Activated CD4-positive, alpha-beta T cell treated with anti-CD3 and anti-CD28 coated beads for 24 hours (primary cell): Measurements from ENCODE around the gene ECI2.

Source experiments
- DNase-seq, 2 donors: peaks; one replicate each; pipeline ENCODE4 v3.0.0-alpha.2; 2020; ENCODE audit warnings: low read depth in 2 of 2

The ECI2 gene, protein sequence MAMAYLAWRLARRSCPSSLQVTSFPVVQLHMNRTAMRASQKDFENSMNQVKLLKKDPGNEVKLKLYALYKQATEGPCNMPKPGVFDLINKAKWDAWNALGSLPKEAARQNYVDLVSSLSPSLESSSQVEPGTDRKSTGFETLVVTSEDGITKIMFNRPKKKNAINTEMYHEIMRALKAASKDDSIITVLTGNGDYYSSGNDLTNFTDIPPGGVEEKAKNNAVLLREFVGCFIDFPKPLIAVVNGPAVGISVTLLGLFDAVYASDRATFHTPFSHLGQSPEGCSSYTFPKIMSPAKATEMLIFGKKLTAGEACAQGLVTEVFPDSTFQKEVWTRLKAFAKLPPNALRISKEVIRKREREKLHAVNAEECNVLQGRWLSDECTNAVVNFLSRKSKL

DNA sequence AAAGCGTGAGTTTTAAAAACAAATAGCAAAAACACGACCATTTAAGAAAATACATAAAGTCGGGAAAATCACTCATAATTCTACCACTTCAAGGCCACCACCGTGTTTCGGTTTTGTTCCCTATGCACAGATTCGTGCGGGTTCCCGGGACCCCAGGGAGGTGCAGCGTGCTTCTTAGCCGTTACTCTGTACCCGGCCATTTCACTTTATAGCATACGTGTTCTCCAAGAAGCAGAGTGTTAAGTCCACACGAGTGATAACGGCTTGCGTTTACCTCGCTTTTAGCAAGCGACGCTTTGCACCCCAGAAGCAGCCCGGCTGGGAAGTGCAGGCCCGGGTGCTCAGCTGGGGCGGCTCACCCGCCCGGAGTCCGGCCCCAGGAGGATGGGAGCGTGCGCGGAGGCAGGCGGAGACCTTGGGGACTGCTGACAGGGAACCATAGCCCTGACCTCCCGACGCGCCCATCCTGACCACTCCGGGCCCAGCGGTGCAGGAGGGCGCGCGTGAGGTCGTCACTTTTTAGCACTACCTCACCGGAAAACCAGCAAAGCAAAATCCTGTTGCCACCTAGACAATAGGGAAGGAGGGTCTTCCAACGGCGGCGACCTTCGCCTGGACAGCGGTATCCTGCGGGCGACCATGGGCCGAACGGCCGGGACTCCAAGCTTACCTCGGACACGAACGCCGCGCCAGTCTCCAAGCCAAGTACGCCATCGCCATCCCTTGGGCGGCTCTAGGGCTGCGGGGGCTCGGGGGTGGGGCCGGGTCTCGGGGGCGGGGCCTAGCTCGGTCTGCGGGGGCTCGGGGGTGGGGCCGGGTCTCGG, at the start of gene ECI2:
Gene ECI2, minus strand, starts transcription at position 735 of the 824 bp plus-strand sequence. Its CDS starts 15 bp downstream, at position 720.
- peak; percentile 21 to 27 for DNase-seq

DNA sequence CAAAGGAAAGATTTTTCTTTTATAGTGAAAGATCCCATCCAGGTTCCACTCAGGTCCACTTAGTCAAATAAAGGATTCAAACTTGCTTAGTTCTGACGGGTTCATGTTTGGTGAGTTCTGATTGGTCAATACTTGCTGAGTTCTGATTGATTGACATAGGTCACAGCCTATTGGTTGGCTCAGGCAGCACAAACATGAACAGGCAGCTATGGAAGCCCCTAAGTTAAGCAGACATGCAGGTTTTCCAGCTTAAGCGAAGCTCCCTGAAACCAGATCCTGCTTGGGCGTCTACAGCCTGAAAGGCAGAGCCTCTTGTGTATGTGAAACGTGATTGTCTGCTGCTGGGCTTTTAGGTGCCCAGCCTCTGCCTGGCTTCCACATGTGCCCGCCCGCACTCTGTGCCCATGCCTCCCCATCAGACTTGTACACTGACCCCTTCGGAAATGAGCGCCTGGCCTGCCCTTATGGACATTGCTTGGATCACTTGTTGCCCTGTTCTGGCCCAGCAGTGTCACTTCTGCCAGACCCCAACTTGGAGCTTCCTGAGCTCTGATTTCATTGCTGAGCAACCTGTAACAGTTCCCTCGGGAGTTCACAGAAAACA, 45.4 kb upstream of the ECI2 start:
- no peak for DNase-seq

DNA sequence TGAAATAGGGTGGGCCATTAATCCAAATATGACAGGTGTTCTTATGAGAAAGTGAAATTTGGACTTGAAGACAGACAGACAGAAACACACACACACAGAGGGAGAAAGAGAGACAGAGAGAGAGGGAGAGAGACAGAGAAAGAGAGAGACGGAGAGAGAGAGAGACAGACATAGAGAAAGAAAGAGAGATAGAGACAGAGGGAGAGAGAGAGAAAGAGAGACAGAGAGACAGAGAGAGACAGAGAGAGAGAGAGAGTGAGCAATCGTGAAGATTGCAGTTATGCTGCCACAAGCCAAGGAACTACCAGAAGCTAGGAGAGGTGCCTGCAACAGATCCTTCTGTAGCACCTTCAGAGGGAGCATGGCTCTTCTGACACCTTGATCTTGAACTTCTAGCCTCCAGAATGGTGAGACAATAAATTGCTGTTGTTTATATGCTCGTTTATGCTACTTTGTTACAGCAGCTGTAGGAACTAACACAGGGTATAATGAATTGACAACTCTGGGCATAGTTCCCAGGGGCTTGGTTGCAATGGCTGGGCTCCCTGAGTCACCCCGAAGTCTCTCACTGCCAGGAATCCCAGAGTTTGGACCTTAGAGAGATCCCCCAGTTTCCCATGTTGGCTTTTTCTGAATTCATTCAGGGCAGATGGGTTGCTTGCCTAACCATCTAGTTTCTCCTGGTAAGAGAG, 44.7 kb upstream of the ECI2 start:
- DNase-seq: no peak

DNA sequence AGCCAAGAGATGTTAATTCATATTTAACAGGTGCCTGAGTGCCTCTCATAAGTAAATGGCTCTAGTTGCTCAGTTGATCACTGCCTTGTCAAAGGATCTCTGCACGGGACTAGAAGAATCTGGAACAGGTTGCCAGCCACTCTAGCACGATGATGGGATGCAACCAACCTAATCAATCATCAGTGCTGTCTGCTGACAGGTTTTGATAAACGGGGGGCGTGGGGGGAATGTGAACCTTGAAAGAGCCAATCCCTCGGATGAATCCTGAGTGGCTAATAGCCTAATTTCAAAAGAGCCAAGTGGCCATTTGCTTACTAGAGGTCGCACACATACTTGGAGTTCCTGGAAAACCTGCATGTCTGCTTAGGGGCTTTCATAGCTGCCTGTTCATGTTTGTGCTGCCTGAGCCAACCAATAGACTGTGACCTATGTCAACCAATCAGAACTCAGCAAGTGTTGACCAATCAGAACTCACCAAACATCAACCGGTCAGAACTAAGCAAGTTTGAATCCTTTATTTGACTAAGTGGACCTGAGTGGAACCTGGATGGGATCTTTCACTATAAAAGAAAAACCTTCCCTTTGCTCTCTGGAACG, 43.5 kb upstream of the ECI2 start:
- no peak for DNase-seq

DNA sequence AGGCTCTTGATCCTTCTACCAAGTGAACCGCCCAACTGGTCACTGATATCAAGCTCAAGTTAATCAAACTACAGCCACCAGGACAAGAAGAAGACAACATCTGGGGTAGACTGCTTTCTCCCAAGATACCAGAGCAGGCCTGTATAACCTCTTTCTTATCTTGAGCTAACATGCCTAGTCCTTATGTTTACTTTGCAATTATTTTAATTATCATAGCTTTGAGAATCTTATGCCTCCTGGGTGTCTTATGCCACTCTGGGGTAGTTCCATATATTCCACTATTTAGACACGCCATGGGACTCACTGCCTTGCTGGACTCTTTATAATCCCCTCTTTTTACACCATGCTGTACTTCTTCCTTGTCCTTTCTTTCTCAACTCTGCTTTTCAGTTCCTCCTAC, 41.5 kb upstream of the ECI2 start:
- DNase-seq: no peak

DNA sequence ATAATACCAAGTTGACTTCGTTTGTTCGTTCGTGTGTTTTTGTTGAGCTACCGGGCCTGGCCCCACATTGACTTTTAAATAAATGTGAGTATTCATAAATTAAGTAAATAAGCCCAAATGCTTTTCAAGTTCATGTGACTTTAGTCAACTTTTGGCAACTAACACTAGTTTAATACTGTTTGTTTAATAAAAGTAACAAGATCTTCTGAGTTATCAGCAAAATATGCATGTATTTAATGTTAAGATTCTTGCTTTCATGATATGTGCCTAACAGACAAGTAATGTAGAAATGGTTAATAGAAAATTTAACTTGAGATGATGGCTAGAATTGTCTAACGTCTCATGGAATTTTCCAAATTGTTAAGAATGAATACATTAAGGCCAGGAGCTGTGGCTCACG, 38.7 kb upstream of the ECI2 start:
- DNase-seq: no peak

DNA sequence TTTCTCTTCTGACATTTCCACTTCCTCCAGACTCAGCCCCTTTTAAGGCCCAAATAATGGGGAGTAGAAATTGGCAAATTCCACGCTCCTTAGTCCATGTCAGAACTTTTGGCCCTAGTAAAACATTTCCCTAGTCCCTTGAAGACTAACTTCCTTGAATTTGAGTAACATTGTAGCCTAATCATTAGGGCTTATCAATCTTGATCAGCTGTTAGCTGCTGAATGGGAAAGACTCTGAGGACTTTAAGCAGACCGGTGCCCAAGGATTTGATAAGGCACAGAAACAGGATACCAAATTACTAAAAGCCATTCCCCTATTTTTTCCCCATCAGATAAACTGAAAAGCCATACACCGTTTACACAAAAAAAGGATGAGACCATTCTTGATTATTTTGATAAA, 37.0 kb upstream of the ECI2 start:
- no peak for DNase-seq

DNA sequence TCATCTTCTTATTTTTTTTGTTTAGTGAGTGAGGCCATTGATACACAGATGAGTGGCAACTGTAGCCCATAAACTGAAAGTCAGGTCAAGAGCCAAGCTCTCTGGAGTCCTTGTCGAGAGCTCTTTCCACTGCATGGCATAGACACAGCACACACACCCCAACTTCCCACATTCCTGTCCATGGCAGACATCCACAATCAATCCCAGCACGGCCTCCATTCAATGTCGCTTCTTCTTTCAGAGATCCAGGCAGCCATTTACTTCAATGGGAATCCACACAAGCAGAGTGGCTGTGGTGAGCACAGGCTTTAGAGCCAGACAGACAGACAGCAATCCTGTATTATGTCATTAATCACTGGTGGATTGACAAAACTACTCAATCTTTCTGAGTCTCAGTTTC, 34.9 kb upstream of the ECI2 start:
- no peak for DNase-seq

DNA sequence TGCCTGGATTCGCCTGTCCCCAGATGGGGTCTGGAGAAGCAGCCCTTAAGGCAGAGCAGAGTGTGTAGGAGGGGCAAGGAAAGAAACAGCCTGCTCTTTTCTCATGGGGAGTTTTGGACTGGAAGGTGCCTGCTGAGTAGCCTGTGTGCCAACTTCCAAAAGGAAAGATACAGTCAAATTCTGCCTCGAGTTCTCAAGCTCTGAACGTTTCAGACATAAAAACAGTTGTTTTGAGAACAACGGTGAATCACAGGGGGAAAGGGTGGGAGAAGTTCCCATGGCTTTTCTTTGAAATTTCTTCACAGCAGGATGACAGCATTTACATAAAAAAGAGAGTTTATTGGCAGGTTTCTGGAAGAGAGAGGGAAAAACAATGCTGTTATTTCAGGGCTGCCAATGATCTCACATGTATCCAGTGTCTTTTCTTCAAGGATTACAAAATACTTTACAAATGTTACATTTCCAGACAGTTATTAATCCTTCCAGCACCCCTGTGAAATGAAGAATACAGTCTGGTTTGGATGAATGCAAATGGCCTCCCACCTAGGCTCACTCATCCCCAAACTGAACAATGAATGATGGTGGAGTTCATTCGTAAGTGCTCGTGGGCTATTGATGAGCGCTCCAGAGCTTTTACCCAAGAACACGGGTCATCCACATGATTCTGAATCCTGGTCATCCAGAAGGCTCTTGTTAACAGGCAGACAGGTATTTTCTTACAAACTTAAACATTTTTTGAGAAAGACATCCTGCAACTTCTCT, 33.8 kb upstream of the ECI2 start:
- no peak for DNase-seq

DNA sequence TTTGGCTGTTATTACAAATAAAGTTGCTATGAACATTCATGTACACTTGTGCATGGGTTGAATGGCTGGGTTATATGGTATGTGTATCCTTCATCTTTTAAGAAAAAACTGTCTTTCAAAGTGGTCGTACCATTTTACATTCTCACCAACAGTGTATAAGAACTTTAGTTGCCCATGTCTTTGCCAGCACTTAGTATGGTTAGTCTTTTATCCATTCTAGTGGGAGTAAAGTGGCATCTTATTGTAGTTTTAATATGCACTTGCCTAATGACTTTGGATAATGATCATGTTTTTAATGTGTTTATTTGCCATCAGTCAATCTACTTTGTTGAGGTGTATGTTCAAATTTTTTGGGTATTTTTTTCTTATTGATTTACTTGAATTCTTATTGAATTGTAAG, 32.5 kb upstream of the ECI2 start:
- no peak for DNase-seq

DNA sequence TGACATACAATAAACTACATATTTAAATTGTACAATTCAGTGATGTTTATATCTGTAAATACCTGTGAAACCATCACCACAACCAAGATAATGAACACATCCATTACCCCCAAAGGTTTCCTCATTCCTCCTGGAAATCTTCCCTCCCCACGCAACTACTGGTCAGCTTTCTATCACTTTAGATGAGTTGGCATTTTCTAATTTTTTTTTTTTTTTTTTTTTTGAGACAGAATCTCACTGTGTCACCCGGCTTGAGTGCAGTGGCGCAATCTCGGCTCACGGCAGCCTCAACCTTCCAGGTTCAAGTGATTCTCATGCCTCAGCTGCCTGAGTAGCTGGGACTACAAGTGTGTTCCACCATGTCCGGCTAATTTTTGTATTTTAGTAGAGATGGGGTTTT, 31.7 kb upstream of the ECI2 start:
- DNase-seq: no peak

DNA sequence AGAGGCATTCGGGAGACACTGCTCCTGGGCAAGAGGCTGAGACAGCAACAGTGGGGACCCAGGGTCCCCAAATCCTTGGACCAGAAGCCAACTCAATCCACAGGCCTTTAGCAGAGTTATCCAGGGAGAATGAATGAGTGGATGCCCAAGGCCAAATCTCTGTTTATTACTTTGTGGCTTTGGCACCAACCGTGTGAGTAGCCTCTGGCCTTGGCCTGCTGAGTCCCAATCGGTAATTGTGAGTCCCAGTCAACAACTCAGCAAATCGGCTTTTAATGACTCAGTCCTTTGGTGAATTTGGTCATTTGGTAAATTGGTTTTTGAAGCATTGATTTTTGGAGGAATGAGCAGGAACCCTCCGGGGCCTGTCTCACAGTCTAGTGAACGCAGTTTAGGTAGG, 29.1 kb upstream of the ECI2 start:
- no peak for DNase-seq

DNA sequence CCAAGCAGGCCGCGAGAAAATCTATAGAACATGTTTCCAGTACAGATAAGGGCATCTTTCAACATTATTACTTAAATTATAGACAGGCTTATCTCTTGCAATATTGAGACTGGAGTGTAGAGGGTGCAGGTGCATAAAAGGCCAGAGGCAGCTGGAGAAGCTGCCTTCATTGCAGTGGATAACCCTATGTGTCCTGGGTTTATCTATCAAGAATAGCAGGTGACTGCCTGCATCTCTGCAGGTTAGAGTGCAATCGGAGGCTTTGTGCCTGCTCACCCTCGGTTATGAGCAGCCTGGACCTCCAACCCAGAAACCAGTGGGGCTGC, 28.7 kb upstream of the ECI2 start:
- no peak for DNase-seq

DNA sequence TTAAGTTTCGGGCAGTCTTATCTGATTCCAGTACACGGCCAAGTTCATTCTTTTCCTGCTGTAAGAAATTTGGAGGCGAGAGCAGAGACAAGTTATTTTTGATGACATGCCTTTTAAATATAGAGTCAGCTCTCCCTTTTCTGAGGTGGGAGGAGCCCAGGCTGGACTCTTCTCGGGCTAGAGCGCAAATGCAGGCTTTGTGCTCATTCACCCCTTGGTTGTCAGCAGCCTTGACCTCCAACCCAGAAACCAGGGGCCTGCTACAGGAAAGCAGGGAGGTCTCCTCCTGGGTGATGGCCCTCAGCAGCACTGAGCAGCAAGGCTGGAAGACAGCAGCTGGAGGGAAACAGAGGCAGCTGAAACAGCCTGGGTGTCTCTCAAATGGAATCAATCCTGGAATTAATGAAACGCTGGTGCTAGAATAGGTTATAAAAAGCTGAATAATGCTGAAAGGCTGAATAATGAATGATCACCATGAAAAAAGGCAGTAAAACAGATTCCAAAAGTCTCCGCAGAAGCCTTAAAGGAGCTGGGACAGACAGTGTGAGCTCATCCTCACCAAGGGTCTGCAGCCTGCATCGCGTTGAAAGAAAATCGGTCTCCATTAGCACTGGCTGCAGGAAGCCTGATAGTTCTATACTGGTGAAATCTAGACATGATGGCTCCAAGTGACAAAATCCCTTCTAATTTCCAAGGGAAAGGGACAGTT, 28.2 kb upstream of the ECI2 start:
- DNase-seq: no peak

DNA sequence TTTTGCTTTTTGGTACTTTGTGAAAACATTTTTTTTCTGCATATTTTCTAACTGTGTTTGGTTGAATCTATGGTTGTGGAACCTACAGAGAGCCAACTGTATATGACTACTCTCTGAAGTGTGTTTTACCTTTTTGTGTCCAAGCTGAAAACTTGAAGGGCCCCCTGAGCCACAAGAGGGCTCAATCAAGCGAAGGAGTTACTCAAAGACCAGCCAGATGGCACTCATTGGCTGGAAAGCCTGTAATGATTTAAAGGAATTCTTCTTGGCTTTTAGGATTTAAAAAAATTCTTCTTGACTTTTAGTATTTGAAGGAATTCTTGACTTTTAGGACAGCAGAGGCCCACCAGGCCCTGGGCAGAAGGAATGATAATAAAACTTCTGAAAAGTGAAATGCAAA, 27.0 kb upstream of the ECI2 start:
- no peak for DNase-seq

DNA sequence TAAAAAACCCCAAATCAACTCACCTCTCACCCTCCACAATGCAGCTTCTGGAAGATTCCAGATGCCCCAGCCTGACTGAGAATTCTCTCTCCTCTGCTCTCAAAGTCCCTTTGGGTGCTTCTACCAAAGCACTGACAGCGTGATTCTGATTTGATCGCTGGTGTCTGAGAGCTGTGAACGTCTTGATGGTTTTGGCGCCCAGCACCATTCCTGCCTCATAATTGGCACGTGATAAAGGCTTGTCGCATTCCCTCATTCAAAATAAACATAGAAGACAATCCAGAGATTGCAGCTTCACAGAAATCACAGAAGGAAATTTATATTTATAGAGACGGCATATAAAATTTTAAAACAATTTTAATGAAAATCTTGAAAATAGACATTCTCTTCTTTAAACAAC, 24.1 kb upstream of the ECI2 start:
- DNase-seq: no peak

DNA sequence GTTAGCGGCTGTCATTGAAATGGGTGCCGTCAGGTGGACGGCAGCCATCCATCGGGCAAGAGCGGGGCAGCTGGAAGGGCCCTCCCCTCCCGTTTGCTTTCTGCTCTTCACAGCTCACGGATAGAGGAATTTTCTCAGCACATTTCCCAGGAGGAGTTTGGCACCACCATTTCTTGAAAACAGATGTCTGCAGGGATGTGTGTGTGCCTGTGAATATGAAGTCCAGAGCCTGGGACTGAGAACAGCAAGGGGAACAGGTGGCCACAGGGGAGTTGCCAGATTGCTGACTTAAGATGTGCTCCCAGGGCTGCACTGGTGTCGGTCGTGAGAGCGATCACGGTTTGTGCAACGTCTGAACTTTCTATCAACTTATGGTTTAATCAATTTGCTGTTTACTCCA, 22.1 kb upstream of the ECI2 start:
- no peak for DNase-seq

DNA sequence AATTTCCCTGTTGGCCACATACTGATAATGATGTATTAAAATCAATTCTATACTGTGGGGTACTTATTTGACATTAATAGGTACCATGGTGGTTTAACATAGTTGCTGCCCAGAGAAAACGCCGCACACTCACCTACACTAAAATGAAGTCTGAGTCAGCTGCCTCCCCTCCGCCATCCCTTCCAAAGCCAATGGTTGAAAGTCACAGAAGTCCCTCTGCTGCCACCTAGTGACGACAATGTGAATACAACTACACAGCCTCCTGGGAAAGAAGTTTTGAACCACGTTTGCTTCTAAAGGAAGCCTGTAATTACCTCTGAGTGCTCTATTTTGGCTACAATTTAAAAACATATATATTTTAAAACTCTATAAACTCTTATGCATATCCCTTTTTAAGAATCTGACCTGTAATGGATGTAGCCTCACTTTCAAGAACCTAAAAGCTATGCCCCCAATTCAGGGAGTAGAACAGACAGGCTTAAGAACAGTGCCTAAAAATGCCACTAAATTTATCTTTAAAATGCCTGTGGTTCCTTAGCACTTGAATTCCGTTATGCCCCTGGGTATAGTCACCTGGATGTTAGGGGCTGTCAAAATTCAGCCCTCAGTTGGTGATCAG, 20.6 kb upstream of the ECI2 start:
- peak; percentile 63 to 78 for DNase-seq

DNA sequence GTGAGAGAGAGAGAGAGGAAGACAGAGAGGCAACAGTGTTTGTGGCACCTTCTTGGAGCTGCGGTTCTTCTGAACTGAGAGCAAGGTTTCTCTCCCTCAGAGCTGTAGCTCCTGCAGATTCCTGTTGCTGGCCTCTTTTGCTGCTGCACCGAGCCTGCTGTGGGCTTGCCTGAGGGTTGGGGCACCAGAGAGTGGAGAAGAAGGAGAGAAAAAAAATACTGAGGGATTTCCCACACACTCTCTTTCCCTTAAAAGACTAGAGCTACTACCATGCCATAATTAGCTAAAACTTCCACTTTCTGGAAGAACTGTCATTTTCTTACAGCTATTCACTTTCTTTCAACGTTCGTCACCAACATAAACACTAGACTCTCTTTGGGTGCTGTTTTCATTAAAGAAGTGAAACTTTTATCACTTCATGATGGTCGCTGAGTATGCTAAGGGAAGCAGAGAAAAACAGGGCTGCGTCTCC, 18.2 kb upstream of the ECI2 start:
- no peak for DNase-seq

DNA sequence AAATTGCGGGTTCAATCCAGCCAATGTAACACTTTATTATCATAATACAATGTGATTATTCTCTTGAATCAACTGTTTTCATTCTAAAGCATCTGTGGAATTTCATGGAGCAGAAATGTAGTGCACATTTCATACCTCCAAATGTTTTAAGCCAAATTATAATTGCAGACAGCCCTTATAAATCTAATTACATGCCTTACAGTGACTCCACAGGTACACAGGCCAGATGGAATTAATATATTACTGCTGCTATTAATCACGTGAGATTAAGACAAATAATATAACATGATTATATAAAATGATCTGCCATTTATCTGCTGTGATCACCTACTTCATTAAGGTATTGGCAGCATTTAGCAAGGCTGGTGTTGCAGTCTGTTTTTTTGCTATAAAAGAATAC, 9.7 kb upstream of the ECI2 start:
- no peak for DNase-seq
